Measurements from ENCODE around the gene DDX5.
"Not testable (repeated sequence)": the region's sequence is repeated elsewhere in the genome, so short reads cannot be mapped to it uniquely, and the experiment has no call there.

The DDX5 gene

DNA sequence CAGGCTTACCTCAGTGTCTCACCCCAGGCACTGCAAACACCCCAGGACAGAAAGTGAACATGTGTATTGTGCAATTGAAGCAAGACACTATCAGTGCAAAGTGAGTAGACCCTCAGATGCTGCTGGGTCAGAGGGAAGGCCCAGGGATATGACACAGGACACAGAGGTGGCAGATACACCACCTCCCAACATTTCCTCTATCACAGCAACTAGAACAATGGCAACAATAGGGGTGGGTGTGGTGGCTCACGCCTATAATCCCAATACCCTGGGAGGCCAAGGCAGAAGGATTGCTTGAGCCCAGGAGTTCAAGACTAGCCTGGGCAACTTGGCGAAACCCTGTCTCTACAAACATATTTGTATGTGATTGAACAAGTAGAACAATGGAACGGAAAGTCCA is 34.6 kb downstream of the DDX5 start:
- Histone ChIP-seq H3K9me2 (replicated peaks; ENCODE audit: low read depth, low read length) (no peaks in the 10 kb centered on the region), H4K20me1 (ENCODE audit: insufficient read depth, low read length, poor library complexity, severe bottlenecking) (no peaks in the 10 kb centered on the region), H3K4me1 (ENCODE audit: insufficient read depth, low read length, poor library complexity, severe bottlenecking) (no peaks in the 10 kb centered on the region), H3K9me3 (ENCODE audit: insufficient read depth, low read depth, low read length) (no peaks in the 10 kb centered on the region), H3F3A (ENCODE audit: low read depth) (no peaks in the 10 kb centered on the region), H3K9ac (ENCODE audit: low read depth, low read length, poor library complexity, severe bottlenecking) (no peak overlapping the region), H3K4me3 (ENCODE audit: low read length, poor library complexity, severe bottlenecking) (no peak overlapping the region), H3K36me3 (ENCODE audit: insufficient read depth, low read length) (no peaks in the 10 kb centered on the region), H3K27me3 (ENCODE audit: insufficient read depth, low read length, poor library complexity, severe bottlenecking) (no peaks in the 10 kb centered on the region), H3K79me2 (ENCODE audit: insufficient read depth, low read length) (no peaks in the 10 kb centered on the region), H3K4me2 (ENCODE audit: low read depth, low read length, poor library complexity, severe bottlenecking) (no peak overlapping the region), H2AFZ (ENCODE audit: low read length) (no peak overlapping the region)
- TF ChIP-seq, protein P1, sequence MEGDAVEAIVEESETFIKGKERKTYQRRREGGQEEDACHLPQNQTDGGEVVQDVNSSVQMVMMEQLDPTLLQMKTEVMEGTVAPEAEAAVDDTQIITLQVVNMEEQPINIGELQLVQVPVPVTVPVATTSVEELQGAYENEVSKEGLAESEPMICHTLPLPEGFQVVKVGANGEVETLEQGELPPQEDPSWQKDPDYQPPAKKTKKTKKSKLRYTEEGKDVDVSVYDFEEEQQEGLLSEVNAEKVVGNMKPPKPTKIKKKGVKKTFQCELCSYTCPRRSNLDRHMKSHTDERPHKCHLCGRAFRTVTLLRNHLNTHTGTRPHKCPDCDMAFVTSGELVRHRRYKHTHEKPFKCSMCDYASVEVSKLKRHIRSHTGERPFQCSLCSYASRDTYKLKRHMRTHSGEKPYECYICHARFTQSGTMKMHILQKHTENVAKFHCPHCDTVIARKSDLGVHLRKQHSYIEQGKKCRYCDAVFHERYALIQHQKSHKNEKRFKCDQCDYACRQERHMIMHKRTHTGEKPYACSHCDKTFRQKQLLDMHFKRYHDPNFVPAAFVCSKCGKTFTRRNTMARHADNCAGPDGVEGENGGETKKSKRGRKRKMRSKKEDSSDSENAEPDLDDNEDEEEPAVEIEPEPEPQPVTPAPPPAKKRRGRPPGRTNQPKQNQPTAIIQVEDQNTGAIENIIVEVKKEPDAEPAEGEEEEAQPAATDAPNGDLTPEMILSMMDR (conservative IDR thresholded peaks at IDR 0.05; ENCODE audit: low read length): no peak
- TF ChIP-seq EZH2phosphoT487 (IDR thresholded peaks at IDR 0.05; ENCODE audit: borderline replicate concordance): no peak

DNA sequence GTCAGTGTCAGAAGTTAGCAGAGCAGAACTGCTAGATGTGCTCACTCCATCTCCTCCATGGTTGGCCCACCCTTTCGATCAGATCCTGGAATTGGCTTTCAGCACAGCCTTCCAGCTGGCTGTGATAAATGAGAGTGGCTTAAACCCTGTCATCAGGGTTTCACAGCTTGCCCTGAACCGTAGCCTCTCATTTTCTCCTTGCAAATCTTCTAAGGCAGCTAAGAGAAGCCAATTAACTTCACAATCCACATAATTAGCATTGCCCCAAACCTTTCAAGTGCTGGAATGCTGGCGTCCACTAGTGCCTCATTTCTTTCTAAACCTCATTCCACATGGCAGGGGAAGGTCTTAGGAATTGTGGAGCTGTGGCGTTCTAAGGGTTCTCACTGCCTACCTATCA is 35.5 kb downstream of the DDX5 start:
- Histone ChIP-seq H3K4me3 (ENCODE audit: low read length, poor library complexity, severe bottlenecking) (no peak overlapping the region), H4K20me1 (ENCODE audit: insufficient read depth, low read length, poor library complexity, severe bottlenecking) (no peaks in the 10 kb centered on the region), H3K9me2 (replicated peaks; ENCODE audit: low read depth, low read length) (no peaks in the 10 kb centered on the region), H3K4me2 (ENCODE audit: low read depth, low read length, poor library complexity, severe bottlenecking) (no peak overlapping the region), H3K27me3 (ENCODE audit: insufficient read depth, low read length, poor library complexity, severe bottlenecking) (no peaks in the 10 kb centered on the region), H2AFZ (ENCODE audit: low read length) (no peak overlapping the region), H3K9ac (ENCODE audit: low read depth, low read length, poor library complexity, severe bottlenecking) (no peak overlapping the region), H3K79me2 (ENCODE audit: insufficient read depth, low read length) (no peaks in the 10 kb centered on the region), H3F3A (ENCODE audit: low read depth) (no peaks in the 10 kb centered on the region), H3K36me3 (ENCODE audit: insufficient read depth, low read length) (no peaks in the 10 kb centered on the region), H3K4me1 (ENCODE audit: insufficient read depth, low read length, poor library complexity, severe bottlenecking) (no peaks in the 10 kb centered on the region), H3K9me3 (ENCODE audit: insufficient read depth, low read depth, low read length) (no peaks in the 10 kb centered on the region)
- TF ChIP-seq, protein P1 (conservative IDR thresholded peaks at IDR 0.05; ENCODE audit: low read length): no peak
- TF ChIP-seq EZH2phosphoT487 (IDR thresholded peaks at IDR 0.05; ENCODE audit: borderline replicate concordance): no peak

DNA sequence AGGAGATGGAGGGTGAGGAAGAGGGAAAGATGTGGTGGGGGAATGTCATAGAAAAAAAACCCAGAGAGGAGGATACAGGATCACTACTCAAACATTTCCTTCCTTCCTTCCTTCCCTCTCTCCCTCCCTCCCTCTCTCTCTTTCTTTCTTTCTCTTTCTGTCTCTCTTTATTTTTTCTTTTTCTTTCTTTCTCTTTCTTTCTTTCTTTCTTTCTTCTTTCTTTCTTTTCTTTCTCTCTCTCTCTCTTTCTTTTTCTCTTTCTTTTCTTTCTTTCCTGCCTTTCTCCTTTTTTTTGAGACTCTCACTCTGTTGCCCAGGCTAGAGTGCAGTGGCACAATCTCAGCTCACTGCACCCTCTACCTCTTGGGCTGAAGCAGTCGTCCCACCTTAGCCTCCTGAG is 39.3 kb downstream of the DDX5 start:
- H3K4me3 ChIP-seq (ENCODE audit: low read length, poor library complexity, severe bottlenecking); H3K9me3 ChIP-seq (ENCODE audit: insufficient read depth, low read depth, low read length); H3K27me3 ChIP-seq (ENCODE audit: insufficient read depth, low read length, poor library complexity, severe bottlenecking); H3F3A ChIP-seq (ENCODE audit: low read depth); H3K9me2 ChIP-seq (replicated peaks; ENCODE audit: low read depth, low read length); H4K20me1 ChIP-seq (ENCODE audit: insufficient read depth, low read length, poor library complexity, severe bottlenecking); H3K9ac ChIP-seq (ENCODE audit: low read depth, low read length, poor library complexity, severe bottlenecking); H3K4me1 ChIP-seq (ENCODE audit: insufficient read depth, low read length, poor library complexity, severe bottlenecking); H3K4me2 ChIP-seq (ENCODE audit: low read depth, low read length, poor library complexity, severe bottlenecking); H3K36me3 ChIP-seq (ENCODE audit: insufficient read depth, low read length); H3K79me2 ChIP-seq (ENCODE audit: insufficient read depth, low read length); H2AFZ ChIP-seq (ENCODE audit: low read length): not testable (repeated sequence)

DNA sequence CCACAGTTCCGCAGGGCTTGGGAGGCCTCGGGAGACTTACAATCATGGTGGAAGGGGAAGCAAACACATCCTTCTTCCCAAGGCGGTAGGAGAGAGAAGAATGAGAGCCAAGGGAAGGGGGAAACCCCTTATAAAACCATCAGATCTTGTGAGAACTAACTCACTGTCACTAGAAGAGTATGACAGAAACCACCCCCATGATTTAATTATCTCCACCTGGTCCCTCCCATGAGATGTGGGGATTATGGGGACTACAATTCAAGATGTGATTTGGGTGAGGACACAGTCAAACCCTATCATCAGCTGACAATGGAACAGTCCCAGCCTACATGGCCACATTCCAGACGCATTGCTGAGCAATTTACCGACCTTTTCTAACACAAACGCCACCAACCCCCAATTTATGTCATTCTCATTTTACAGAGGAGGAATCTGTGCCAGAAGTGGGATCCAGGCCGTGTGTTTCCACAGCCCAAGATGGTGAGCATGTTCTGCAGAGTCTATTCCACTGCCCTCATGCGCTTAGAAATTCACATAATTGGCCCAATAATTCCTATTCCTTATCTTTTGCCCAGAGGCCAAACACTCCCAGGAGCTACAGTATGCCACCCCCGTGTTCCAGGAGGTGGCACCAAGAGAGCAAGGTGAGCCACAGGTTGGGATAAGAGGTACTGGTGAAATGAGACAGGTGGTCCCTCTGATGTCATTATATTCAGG is 39.9 kb downstream of the DDX5 start:
- TF ChIP-seq, protein P1 (conservative IDR thresholded peaks at IDR 0.05; ENCODE audit: low read length): no peak
- no peak for TF ChIP-seq EZH2phosphoT487 (IDR thresholded peaks at IDR 0.05; ENCODE audit: borderline replicate concordance)
- H3K79me2 ChIP-seq (ENCODE audit: insufficient read depth, low read length): no peaks in the 10 kb centered on the region
- H3K9me2 ChIP-seq (replicated peaks; ENCODE audit: low read depth, low read length): no peaks in the 10 kb centered on the region
- H3K4me3 ChIP-seq (ENCODE audit: low read length, poor library complexity, severe bottlenecking): no peak overlapping the region
- H3K36me3 ChIP-seq (ENCODE audit: insufficient read depth, low read length): no peaks in the 10 kb centered on the region
- no peaks in the 10 kb centered on the region for H3K27me3 ChIP-seq (ENCODE audit: insufficient read depth, low read length, poor library complexity, severe bottlenecking)
- H4K20me1 ChIP-seq (ENCODE audit: insufficient read depth, low read length, poor library complexity, severe bottlenecking): no peaks in the 10 kb centered on the region
- H2AFZ ChIP-seq (ENCODE audit: low read length): no peak overlapping the region
- H3K4me1 ChIP-seq (ENCODE audit: insufficient read depth, low read length, poor library complexity, severe bottlenecking): no peaks in the 10 kb centered on the region
- no peaks in the 10 kb centered on the region for H3K9me3 ChIP-seq (ENCODE audit: insufficient read depth, low read depth, low read length)
- no peaks in the 10 kb centered on the region for H3F3A ChIP-seq (ENCODE audit: low read depth)
- no peak overlapping the region for H3K4me2 ChIP-seq (ENCODE audit: low read depth, low read length, poor library complexity, severe bottlenecking)
- H3K9ac ChIP-seq (ENCODE audit: low read depth, low read length, poor library complexity, severe bottlenecking): no peak overlapping the region
